Stimulated activated naive CD4-positive, alpha-beta T cell treated with Interleukin-2 at 50 U/mL for 16 hours (primary cell): ENCODE measurements around the gene GPI.
"Not testable (repeated sequence)": the region's sequence is repeated elsewhere in the genome, so short reads cannot be mapped to it uniquely, and the experiment has no call there.

Source experiments
- DNase-seq: peaks from one replicate; lab custom pipeline; 2025; lab: John Stamatoyannopoulos, UW

Gene GPI

DNA sequence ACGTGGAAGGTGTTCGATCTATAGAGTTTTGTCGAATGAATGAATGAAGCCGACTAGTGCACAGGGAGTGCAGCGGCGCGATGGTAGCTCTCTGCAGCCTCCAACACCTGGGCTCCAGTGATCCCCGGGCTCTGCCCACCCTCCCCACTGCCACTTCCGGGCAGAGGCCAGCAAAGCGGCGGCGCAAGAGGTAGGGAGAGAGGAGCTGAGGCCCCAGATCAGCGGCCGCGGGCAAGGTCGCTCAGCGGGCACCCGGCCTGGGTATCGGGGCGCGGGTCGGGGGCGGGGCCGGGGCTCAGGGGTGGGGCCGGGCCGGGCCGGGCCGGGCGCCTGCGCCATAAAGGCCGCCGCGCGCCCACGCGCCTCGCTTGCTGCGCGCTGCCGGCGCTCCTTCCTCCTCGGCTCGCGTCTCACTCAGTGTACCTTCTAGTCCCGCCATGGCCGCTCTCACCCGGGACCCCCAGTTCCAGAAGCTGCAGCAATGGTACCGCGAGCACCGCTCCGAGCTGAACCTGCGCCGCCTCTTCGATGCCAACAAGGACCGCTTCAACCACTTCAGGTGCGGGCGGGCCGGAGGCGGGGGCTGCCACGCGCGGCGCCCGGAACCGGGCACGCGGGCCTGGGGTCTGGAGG lies at the start of gene GPI:
GPI (plus strand) TSS at position 367 of the 633 bp plus-strand sequence; CDS start at position 438, 71 bp downstream.
- DNase-seq: peak; percentile 70

GRCh38 chr19:34316247-34316646 lies 48.7 kb upstream of the GPI start:
- no peak for DNase-seq

GRCh38 chr19:34316741-34317301 lies 48.2 kb upstream of the GPI start:
- DNase-seq: no peak

- DNase-seq: no peak
Observed at GRCh38 chr19:34317311-34317927, 47.6 kb upstream of the GPI start.

DNA sequence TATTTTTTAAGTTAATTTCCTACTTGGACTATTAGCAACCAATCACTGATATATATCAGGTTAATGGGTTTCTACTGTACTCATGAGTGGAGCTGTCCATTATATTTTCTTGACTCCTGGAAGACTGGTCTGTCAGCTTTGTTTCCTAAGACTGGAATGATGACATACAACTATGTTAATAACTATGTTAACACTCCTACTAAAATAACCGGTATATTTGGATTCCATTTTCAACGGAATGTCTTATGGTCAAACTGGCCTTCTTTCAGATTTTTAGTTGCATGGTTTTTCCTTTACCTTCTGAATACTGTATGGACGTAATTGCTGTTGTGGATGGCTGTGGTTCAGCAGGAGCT lies 45.8 kb upstream of the GPI start:
- DNase-seq: no peak

DNA sequence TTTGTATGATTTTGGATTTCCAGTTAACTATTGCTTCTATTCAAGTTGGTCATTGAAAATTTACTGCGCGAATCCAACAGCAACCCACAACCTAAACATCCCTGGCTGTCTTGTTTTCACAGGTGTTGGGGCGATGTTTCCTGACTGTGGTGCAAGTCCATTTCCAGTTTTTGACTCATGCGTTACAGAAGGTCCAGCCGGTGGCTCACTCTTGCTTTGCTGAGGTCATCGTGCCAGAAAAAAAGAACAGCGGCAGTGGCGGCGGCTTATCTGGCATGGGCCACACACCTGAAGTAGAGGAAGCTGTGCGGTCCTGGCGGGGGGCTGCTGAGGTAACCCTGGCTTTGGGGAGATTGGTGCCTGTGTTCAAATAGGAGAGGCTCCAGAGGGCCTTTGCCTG lies 45.2 kb upstream of the GPI start:
- DNase-seq: no peak

DNA sequence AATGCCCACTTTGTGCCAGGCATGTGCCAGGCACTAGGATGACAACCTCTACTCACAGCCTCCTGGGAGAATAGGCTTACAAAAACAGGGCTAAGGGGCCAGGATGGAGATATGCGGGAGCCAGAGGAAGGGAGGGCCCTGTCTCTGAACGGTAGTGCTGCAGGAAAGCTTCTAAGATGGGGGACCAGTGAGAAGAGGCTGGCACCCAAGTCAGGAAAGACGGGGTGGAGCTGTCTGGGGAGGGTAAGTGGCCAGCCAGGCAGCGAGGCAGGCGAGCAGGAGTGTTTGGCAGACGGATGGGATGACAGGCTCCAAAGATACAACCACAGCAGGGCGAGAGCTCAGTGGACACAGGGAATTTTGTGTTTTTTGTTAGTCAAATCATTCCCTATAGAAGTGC lies 44.7 kb upstream of the GPI start:
- no peak for DNase-seq

GRCh38 chr19:34321735-34322134 lies 43.3 kb upstream of the GPI start:
- DNase-seq: no peak

GRCh38 chr19:34323433-34324204 lies 41.4 kb upstream of the GPI start:
- DNase-seq: no peak

DNA sequence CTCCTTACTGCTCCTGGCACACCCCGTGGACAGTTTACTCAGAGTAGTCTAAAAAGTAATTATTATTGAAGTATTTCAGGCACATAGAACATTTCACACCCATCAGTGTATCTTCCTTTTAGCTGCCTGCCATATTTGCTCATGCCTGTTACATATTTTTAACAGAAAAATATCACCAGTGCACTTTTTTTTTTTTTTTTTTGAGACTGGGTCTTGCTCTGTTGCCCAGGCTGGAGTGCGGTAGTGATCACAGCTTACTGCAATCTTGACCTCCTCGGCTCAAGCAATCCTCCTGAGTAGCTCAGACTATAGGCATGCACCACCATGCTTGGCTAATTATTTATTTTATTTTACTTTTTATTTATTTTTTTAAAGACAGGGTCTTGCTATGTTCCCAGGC lies 40.7 kb upstream of the GPI start:
- DNase-seq: no peak

- no peak for DNase-seq
Observed at GRCh38 chr19:34325181-34325580, 39.8 kb upstream of the GPI start.

- DNase-seq: no peak
Observed at GRCh38 chr19:34325981-34326787, 38.8 kb upstream of the GPI start.

GRCh38 chr19:34327851-34328250 lies 37.1 kb upstream of the GPI start:
- no peak for DNase-seq

- DNase-seq: no peak
Observed at GRCh38 chr19:34328982-34329381, 36.0 kb upstream of the GPI start.

GRCh38 chr19:34330116-34330515 lies 34.9 kb upstream of the GPI start:
- DNase-seq: no peak

- DNase-seq: not testable (repeated sequence)
Observed at GRCh38 chr19:34330596-34330995, 34.4 kb upstream of the GPI start.

DNA sequence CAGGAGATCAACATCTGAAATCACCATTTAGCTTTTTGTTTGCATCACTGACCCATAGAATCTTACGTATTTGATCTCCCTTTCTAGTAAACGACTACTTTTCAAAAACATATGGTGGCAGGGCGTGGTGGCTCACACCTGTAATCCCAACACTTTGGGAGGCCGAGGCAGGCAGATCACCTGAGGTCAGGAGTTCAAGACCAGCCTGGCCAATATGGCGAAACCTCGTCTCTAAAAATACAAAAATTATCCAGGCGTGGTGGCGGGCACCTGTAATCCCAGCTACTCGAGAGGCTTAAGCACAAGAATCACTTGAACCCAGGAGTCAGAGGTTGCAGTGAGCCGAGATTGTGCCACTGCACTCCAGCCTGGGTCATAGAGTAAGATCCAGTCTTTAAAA lies 33.4 kb upstream of the GPI start:
- not testable (repeated sequence) for DNase-seq

GRCh38 chr19:34332027-34332760 lies 32.8 kb upstream of the GPI start:
- DNase-seq: no peak

GRCh38 chr19:34335914-34336313 lies 29.1 kb upstream of the GPI start:
- DNase-seq: no peak

DNA sequence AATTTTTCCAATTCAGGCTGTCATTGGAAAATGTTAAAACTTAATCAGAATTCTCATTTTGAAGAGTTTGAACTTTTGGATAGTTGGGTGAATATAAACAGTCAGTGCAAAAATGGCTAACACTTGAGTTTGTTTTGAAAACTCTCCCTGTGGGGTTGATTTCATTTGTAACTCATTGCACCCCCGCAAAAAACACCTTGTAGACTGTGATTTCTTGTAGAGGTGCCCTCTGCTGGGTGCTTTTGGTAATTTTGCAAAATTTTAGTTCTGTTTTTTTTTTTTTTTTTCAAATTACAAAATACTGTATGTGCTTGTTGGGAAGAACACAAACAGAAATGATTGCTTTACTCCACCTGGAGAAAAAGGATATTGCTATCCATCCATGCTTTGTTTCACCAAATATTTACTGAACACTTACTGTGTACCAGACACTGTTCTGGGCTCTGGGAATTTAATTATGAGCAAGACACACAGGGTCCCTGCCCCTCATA lies 28.2 kb upstream of the GPI start:
- DNase-seq: peak; percentile 30

DNA sequence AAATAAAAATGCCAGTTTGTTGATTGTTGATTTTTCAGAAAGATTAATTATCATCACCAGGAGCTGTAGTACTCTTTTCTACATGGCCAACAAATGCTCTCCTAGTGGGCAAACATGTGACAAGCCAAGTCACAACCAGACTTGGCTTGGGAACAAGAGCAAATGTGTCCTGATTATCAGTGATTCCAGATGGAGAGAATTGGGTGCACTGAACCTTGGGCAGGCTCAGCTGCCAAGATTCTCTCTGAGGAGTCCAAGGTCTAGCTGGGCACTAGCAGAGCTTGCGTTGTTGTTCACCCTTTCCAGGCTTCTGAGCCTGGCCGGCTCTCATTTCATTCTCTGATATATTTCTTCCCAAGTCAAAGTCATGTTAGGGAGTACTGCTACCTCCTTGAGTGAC lies 27.3 kb upstream of the GPI start:
- no peak for DNase-seq
